NCI-H2107 treated with DMSO at 0.1 percent for 48 hours (cell line): ENCODE results near the gene PAGE4.

Experiments
- DNase-seq: peaks from one replicate; lab custom pipeline; 2025; ENCODE audit not compliant: unreplicated experiment; lab: John Stamatoyannopoulos, UW

PAGE4 gene

DNA sequence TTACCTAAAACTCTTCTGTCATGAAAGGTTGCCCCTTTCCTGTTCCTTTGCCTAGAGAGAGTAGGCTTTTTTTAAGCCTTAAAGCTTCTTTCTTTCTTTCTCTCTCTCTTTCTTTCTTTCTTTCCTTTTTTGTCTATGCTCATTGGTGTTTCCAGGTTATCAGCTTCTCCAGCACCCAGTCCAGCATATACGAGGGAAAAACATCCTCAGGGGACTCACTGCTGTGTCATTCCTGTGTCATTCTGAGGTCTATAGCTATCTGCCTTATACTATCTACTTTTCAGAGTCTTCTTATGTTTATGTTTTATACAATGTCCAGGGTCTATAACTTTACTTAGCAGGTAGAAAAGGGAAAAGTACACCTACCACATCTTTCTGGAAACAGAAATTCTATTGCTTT, 39.6 kb downstream of the PAGE4 start:
- DNase-seq, result no peak

DNA sequence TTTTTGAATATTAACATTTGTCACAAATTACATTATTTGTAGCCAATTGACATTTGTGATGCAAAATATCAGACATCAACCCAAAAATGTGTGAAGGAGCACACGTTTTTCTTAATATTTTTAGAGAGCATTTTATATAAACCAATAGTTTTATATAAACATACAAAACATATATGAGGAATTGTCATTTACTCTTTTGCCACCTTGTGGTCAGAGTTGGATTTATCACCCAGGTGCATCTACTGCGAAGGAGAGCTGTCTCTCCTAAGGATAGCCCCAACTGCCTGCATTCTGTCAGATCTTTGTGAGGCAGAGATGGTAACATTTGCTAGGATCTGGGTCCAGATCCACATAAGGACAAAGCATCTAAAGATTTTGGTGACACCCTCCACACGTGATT, 47.6 kb downstream of the PAGE4 start:
- peak; percentile 23 for DNase-seq

DNA sequence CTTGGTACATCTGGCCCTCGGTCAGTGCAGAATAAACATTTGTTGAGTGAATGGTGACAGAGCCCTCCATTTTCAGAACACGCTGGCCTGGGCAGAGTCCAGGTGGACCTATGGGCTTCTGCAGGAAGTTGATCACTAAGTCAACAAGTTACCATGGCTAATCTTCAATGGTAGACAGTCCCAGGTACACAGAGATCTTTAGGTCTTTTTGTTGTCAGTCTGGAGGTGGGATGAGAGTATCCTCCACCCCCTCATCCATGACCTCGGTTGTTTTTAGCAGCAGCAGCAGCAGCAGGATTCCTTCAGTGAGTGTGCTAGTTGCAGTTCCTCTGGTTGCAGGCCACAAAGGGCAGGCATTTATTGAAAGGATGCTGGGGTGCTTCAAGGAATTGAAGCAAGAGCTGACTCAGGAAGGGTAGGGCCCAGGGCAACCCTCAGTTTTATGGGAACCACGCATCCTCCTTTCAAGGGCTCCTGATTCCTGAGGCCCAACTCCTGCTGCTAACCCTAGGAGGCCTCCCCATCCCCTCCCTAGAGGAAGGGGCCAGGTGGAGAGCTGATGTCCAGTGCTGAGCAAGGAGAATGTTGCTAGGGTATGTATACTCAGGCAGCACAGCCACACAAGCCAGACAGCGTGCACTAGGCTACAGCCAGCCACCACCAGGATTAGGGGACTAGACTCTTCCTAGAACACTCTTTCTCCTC, 48.4 kb downstream of the PAGE4 start:
- no peak for DNase-seq

DNA sequence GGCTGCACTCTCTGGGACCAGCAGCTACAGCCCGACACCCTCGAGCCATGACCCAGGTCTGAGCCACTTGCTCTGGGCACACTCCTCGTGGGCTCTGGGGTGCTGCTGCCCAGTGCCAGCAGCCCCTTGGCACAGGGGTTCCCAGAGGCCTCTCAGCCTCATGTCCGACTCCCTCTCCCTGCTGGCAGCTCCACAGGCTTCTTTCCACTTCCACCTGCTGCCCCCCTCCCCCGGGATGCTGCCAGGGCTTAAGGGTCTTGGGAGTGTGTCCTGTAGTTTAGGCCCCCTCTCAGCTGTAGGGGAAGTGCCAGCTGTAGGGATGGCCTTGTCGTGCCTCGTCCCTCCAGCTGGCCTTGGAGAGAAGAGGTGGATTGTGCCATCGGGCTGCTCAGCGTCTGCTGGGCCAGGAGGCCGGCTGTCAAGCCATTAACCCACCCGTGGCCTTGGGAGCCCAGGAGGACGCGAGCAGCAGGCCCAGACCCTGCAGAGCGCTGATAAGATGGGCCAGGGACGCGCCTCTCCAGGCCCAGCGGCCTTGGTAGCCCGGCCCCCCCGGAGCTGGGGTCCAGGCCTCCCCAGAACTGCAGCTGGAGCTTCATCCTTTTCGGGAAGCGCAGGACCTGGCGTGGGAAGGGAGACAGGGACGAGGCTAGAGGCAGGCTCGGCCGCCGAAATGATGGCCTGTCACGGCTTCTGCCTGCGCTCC, 49.2 kb downstream of the PAGE4 start:
- no peak for DNase-seq

DNA sequence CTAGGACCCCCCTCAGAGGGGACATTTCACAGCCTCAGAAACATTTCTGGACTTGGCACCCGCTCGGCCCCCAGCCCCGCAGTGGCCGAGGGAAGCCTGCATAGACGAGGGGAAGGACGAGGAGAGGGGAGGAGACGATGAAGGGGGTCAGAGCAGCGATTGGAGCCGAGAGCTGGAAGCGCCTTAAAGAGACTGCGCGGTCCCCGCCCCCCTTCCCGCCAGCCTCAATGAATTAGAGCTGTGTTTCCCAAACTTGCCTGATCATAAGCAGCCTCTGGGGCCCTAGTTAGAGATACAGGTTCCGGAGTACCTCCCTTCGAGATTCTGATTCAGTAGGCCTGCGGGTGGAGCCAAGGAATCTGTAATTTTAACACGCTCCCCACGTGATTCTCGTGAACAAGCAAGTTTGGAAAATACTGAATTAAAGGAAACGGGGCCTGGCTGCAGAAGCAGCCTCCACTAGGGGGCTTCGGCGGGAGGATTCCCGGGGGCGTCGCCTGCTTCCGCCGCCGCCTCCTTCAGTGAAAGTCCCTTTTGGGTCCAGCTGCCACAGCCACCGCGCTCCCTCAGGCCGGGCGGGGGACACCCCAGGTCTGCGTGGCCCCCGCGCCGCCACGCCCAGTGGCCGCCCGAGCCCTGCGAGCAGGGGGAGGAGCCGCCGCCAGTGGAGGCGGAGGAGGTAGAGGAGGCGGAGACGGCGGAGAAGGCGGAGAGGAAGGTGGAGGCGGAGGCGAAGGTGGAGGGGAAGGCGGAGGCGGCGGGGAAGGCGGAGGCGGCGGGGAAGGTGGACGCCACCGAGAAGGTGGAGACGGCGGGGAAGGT, 49.9 kb downstream of the PAGE4 start, which contains the start of gene USP27X:
USP27X (plus strand) TSS at position 651 of the 822 bp plus-strand sequence. CDS start 824 bp downstream, outside the sequence.
- DNase-seq, result peak; percentile 69

DNA sequence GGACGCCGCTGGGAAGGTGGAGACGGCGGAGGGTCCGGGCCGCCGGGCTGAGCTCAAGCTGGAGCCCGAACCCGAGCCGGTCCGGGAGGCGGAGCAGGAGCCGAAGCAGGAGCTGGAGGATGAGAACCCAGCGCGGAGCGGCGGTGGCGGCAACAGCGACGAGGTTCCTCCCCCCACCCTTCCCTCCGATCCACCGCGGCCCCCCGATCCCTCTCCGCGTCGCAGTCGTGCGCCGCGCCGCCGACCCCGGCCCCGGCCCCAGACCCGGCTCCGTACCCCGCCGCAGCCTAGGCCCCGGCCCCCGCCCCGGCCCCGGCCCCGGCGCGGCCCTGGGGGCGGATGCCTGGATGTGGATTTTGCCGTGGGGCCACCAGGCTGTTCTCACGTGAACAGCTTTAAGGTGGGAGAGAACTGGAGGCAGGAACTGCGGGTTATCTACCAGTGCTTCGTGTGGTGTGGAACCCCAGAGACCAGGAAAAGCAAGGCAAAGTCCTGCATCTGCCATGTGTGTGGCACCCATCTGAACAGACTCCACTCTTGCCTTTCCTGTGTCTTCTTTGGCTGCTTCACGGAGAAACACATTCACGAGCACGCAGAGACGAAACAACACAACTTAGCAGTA, 50.7 kb downstream of the PAGE4 start:
- no peak for DNase-seq

DNA sequence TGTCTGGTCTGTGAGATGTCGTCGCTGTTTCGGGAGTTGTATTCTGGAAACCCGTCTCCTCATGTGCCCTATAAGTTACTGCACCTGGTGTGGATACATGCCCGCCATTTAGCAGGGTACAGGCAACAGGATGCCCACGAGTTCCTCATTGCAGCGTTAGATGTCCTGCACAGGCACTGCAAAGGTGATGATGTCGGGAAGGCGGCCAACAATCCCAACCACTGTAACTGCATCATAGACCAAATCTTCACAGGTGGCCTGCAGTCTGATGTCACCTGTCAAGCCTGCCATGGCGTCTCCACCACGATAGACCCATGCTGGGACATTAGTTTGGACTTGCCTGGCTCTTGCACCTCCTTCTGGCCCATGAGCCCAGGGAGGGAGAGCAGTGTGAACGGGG, 51.6 kb downstream of the PAGE4 start:
- no peak for DNase-seq
